ENCODE results near the gene AAGAB.
"Not testable (repeated sequence)": the region's sequence is repeated elsewhere in the genome, so short reads cannot be mapped to it uniquely, and the experiment has no call there.

AAGAB gene

GRCh38 chr15:67171471-67171870 is 83.0 kb downstream of the AAGAB start:
- DNase-seq (ENCODE audit: low spot score): no peak

GRCh38 chr15:67170143-67170925 is 84.1 kb downstream of the AAGAB start:
- no peak for DNase-seq (ENCODE audit: low spot score)

- DNase-seq (ENCODE audit: low spot score): no peak
These were observed 85.8 kb downstream of the AAGAB start for GRCh38 chr15:67168694-67169093.

GRCh38 chr15:67167091-67167490 is 87.4 kb downstream of the AAGAB start:
- DNase-seq (ENCODE audit: low spot score): no peak

GRCh38 chr15:67166280-67167009 is 88.0 kb downstream of the AAGAB start:
- DNase-seq (ENCODE audit: low spot score): no peak

- no peak for DNase-seq (ENCODE audit: low spot score)
These were observed 88.9 kb downstream of the AAGAB start for GRCh38 chr15:67165254-67166253.

GRCh38 chr15:67164811-67165253 is 89.6 kb downstream of the AAGAB start:
- DNase-seq (ENCODE audit: low spot score): no peak

GRCh38 chr15:67164401-67164791 is 90.1 kb downstream of the AAGAB start:
- no peak for DNase-seq (ENCODE audit: low spot score)

GRCh38 chr15:67163180-67163579 is 91.3 kb downstream of the AAGAB start:
- DNase-seq (ENCODE audit: low spot score): no peak

GRCh38 chr15:67161881-67162280 is 92.6 kb downstream of the AAGAB start:
- DNase-seq (ENCODE audit: low spot score): no peak

GRCh38 chr15:67161412-67161811 is 93.0 kb downstream of the AAGAB start:
- DNase-seq (ENCODE audit: low spot score): no peak

- no peak for DNase-seq (ENCODE audit: low spot score)
These were observed 96.1 kb downstream of the AAGAB start for GRCh38 chr15:67158367-67158766.

- no peak for DNase-seq (ENCODE audit: low spot score)
These were observed 96.8 kb downstream of the AAGAB start for GRCh38 chr15:67157521-67158252.

- DNase-seq (ENCODE audit: low spot score): no peak
These were observed 97.6 kb downstream of the AAGAB start for GRCh38 chr15:67156834-67157233.

GRCh38 chr15:67156426-67156825 is 98.0 kb downstream of the AAGAB start:
- no peak for DNase-seq (ENCODE audit: low spot score)

GRCh38 chr15:67154249-67154648 is 100.2 kb downstream of the AAGAB start:
- DNase-seq (ENCODE audit: low spot score): no peak

GRCh38 chr15:67153044-67153443 is 101.4 kb downstream of the AAGAB start:
- not testable (repeated sequence) for DNase-seq (ENCODE audit: low spot score)

GRCh38 chr15:67152429-67152828 is 102.0 kb downstream of the AAGAB start:
- no peak for DNase-seq (ENCODE audit: low spot score)

Measured in AG08395 (cell line).